Fibroblast of gingiva (primary cell): Measurements from ENCODE around the gene ZNF692.
"Not testable (repeated sequence)": the region's sequence is repeated elsewhere in the genome, so short reads cannot be mapped to it uniquely, and the experiment has no call there.

Source experiments
- DNase-seq: peaks from one replicate; pipeline ENCODE4 v3.0.0-alpha.2; 2011; ENCODE audit warnings: low read depth

The ZNF692 gene

GRCh38 chr1:248858891-248859889 lies at the start of gene ZNF692:
ZNF692 (minus strand) TSS chr1:248859085; CDS start chr1:248858309, 776 bp downstream.
- peak; percentile 97 for DNase-seq

GRCh38 chr1:248906753-248907661 lies 48.1 kb upstream of the ZNF692 start:
- no peak for DNase-seq

GRCh38 chr1:248906009-248906752 lies 47.3 kb upstream of the ZNF692 start, which contains the start of gene PGBD2:
PGBD2 (plus strand) TSS chr1:248906235; CDS start chr1:248913863, 7,628 bp downstream.
- peak; percentile 92 for DNase-seq

GRCh38 chr1:248905662-248906008 lies 46.8 kb upstream of the ZNF692 start:
- no peak for DNase-seq

- DNase-seq: no peak
Measured at GRCh38 chr1:248904437-248905216, 45.7 kb upstream of the ZNF692 start.

GRCh38 chr1:248901578-248901977 lies 42.7 kb upstream of the ZNF692 start:
- DNase-seq: no peak

GRCh38 chr1:248900637-248901036 lies 41.8 kb upstream of the ZNF692 start:
- DNase-seq: no peak

- DNase-seq: no peak
Measured at GRCh38 chr1:248897412-248898337, 38.8 kb upstream of the ZNF692 start.

- no peak for DNase-seq
Measured at GRCh38 chr1:248894837-248895236, 36.0 kb upstream of the ZNF692 start.

GRCh38 chr1:248892590-248892989 lies 33.7 kb upstream of the ZNF692 start:
- DNase-seq: no peak

- DNase-seq: no peak
Measured at GRCh38 chr1:248891758-248892157, 32.9 kb upstream of the ZNF692 start.

- DNase-seq: no peak
Measured at GRCh38 chr1:248890549-248891498, 31.9 kb upstream of the ZNF692 start.

- not testable (repeated sequence) for DNase-seq
Measured at GRCh38 chr1:248889914-248890243, 31.0 kb upstream of the ZNF692 start.

- DNase-seq: peak; percentile 3
Measured at GRCh38 chr1:248886237-248886895, 27.5 kb upstream of the ZNF692 start.

- no peak for DNase-seq
Measured at GRCh38 chr1:248885646-248886045, 26.8 kb upstream of the ZNF692 start.

- peak; percentile 14 for DNase-seq
Measured at GRCh38 chr1:248884632-248885295, 25.9 kb upstream of the ZNF692 start.

- not testable (repeated sequence) for DNase-seq
Measured at GRCh38 chr1:248882427-248882826, 23.5 kb upstream of the ZNF692 start.

GRCh38 chr1:248881261-248881660 lies 22.4 kb upstream of the ZNF692 start:
- no peak for DNase-seq
